GM20000 (cell line): ENCODE data around the gene PLAU.

Experiments used
- DNase-seq: peaks from one replicate; pipeline ENCODE4 v3.0.0; 2012; ENCODE audit warnings: low spot score
- TF ChIP-seq, protein P1 (sequence below): IDR thresholded peaks from 2 replicates; pipeline ENCODE4 v1.5.1; 2012; ENCODE audit warnings: mild to moderate bottlenecking, control low read depth; ENCODE audit errors: extremely low read depth, missing control alignments

Gene PLAU

GRCh38 chr10:73866621-73867020, 44.3 kb upstream of the PLAU start:
- no peak for DNase-seq
- TF ChIP-seq, protein P1, sequence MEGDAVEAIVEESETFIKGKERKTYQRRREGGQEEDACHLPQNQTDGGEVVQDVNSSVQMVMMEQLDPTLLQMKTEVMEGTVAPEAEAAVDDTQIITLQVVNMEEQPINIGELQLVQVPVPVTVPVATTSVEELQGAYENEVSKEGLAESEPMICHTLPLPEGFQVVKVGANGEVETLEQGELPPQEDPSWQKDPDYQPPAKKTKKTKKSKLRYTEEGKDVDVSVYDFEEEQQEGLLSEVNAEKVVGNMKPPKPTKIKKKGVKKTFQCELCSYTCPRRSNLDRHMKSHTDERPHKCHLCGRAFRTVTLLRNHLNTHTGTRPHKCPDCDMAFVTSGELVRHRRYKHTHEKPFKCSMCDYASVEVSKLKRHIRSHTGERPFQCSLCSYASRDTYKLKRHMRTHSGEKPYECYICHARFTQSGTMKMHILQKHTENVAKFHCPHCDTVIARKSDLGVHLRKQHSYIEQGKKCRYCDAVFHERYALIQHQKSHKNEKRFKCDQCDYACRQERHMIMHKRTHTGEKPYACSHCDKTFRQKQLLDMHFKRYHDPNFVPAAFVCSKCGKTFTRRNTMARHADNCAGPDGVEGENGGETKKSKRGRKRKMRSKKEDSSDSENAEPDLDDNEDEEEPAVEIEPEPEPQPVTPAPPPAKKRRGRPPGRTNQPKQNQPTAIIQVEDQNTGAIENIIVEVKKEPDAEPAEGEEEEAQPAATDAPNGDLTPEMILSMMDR = no peak

GRCh38 chr10:73867126-73867807, 43.7 kb upstream of the PLAU start:
- TF ChIP-seq, protein P1 = no peak
- no peak for DNase-seq

- no peak for DNase-seq
- TF ChIP-seq, protein P1 = no peak
These were observed 42.9 kb upstream of the PLAU start for GRCh38 chr10:73867871-73868631.

- TF ChIP-seq, protein P1 = no peak
- DNase-seq = no peak
These were observed 42.2 kb upstream of the PLAU start for GRCh38 chr10:73868655-73869195.

DNA sequence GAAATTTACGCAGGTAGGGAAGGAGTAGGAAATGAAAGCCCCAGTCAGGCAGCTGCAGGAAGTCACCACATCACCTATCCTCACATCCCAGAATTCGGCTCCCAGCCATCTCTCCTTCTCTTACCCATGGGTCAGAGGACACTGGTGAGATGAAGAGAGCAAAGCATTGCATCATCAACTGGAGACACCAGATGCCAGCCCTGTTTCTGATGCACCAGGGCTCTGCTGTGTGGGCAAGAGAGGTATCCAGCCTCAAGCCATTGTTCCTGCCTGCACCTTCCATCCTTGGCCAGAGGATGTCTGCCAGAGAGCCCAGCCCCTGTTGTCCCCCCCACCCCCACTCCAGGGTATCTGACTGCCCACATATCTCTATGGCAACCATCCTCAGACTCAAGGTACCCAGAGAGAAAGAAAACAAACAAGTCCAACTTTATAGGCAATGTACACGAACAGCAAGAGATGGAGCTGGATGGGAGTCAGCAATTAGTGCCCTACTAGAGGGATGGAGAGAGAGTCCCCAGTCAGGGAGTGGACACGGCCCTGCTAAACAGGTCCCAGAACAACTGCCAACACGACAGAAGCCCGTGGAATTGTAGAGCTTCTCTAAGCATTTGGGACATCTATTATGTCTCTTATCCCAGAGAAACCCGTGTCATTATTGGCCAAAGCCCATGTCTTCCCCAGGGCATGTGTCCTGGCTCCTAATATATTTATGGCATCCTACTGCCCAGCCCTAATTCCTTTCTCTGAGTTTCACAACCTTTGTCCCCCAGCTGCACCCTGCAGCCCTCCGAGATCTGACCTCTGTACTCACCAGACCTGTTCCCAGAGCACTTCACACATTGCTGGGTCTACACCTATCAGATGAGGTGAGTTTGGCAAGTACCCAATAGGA, 39.4 kb upstream of the PLAU start:
- TF ChIP-seq, protein P1 = no peak
- DNase-seq = no peak

DNA sequence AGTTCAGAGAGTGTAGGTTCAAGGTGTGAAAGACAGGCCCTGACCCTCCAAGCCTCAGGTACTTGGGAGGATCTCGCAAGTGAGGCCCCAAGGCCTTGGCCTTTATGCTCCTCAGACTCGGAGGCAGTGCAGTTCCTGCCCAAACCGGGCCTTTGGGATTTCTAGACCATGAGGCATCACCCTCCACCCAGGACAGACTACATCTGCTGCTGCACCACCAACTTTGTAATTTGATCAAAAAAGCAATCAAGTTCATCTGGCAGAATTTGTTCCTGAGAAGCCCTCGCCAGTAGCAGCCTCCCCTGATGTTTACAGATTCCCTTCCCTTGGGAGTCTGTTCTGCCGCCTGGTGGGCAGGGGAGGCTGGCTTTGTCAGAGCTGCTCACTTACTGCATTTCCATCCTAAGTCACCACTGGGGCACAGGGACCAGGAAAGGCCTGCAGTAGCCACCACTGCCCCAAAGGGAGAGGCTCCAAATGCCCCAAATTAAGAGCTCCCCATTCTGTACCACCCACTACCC, 38.7 kb upstream of the PLAU start:
- TF ChIP-seq, protein P1 = no peak
- no peak for DNase-seq
